NCI-H2029 (cell line): ENCODE data around the gene TYMP.

Source experiments
- DNase-seq: peaks from one replicate; lab custom pipeline; 2025; lab: John Stamatoyannopoulos, UW

TYMP gene

GRCh38 chr22:50505276-50505775 lies 24.5 kb downstream of the TYMP start:
- no peak for DNase-seq

GRCh38 chr22:50504369-50505211 lies 25.2 kb downstream of the TYMP start:
- no peak for DNase-seq

- no peak for DNase-seq
These were observed 26.2 kb downstream of the TYMP start for GRCh38 chr22:50503475-50504145.

GRCh38 chr22:50502628-50503474 lies 27.0 kb downstream of the TYMP start:
- DNase-seq = no peak

GRCh38 chr22:50502096-50502495 lies 27.7 kb downstream of the TYMP start:
- no peak for DNase-seq

GRCh38 chr22:50500452-50500851 lies 29.4 kb downstream of the TYMP start:
- no peak for DNase-seq

GRCh38 chr22:50498322-50498890 lies 31.4 kb downstream of the TYMP start:
- DNase-seq = no peak

- DNase-seq = no peak
These were observed 32.7 kb downstream of the TYMP start for GRCh38 chr22:50497093-50497492.

- no peak for DNase-seq
These were observed 39.1 kb downstream of the TYMP start for GRCh38 chr22:50490531-50491308.

GRCh38 chr22:50489363-50490243 lies 40.2 kb downstream of the TYMP start:
- DNase-seq = no peak

GRCh38 chr22:50488886-50489285 lies 40.9 kb downstream of the TYMP start:
- no peak for DNase-seq

GRCh38 chr22:50488006-50488677 lies 41.7 kb downstream of the TYMP start:
- no peak for DNase-seq

GRCh38 chr22:50487290-50488005 lies 42.4 kb downstream of the TYMP start:
- DNase-seq = no peak

- DNase-seq = no peak
These were observed 43.1 kb downstream of the TYMP start, which contains the start of gene MIOX for GRCh38 chr22:50486561-50487289. Gene MIOX, plus strand, starts transcription at chr22:50486859. Its CDS starts 39 bp downstream, at chr22:50486898.

GRCh38 chr22:50485221-50486131 lies 44.3 kb downstream of the TYMP start:
- no peak for DNase-seq

GRCh38 chr22:50483977-50484853 lies 45.6 kb downstream of the TYMP start:
- DNase-seq = no peak
